ENCODE results near the gene SMIM5.
A peak's percentile ranks its signal among the peaks of the same experiment; 100 is the strongest.

SMIM5 gene

GRCh38 chr17:75647061-75647460 is 13.8 kb downstream of the SMIM5 start:
- Histone ChIP-seq H3K27me3 (ENCODE audit: control insufficient read depth in 1 of 2, insufficient read depth in 1 of 2, low read length in 2 of 2) (no peaks in the 10 kb centered on the region), H2AFZ (ENCODE audit: low read depth, low read length) (no peak overlapping the region), H2BK15ac (ENCODE audit: low read depth, poor library complexity, severe bottlenecking) (no peak overlapping the region), H3K9ac (ENCODE audit: low read length) (no peak overlapping the region), H3K9me3 (ENCODE audit: control insufficient read depth, low read length) (no peaks in the 10 kb centered on the region), H4K91ac (ENCODE audit: low read length) (no peak overlapping the region), H3K4me2 (ENCODE audit: low read length, poor library complexity, severe bottlenecking) (no peak overlapping the region), H3K4me1 (ENCODE audit: control insufficient read depth, insufficient read depth, low read depth, low read length) (peaks cover 22% of the 10 kb centered on the region), H3K4me3 (ENCODE audit: insufficient read depth in 1 of 2, low read depth in 1 of 2, low read length in 2 of 2) (no peak overlapping the region), H2BK5ac (ENCODE audit: low read depth, low read length, poor library complexity, severe bottlenecking) (no peak overlapping the region), H4K8ac (ENCODE audit: low read length) (no peak overlapping the region), H2BK120ac (ENCODE audit: low read depth, low read length) (no peak overlapping the region), H3K79me1 (replicated peaks; ENCODE audit: low read length, poor library complexity, severe bottlenecking) (peaks cover 15% of the 10 kb centered on the region), H3K23ac (ENCODE audit: low read length in 2 of 2) (no peak overlapping the region), H3K4ac (ENCODE audit: low read depth in 1 of 2, low read length in 2 of 2) (no peak overlapping the region), H3K18ac (ENCODE audit: low read depth in 1 of 2, low read length in 2 of 2) (no peak overlapping the region), H3K36me3 (ENCODE audit: control insufficient read depth in 1 of 2, insufficient read depth in 2 of 2, low read depth in 1 of 2, low read length in 2 of 2) (peaks cover 41 to 44% of the 10 kb centered on the region in 2 experiments), H2BK12ac (ENCODE audit: low read length in 2 of 2) (no peak overlapping the region), H2AK5ac (ENCODE audit: low read length, severe bottlenecking) (peak overlapping the region; percentile 99), H3K27ac (ENCODE audit: low read length, poor library complexity, severe bottlenecking) (peak overlapping the region; percentile 99), H3K14ac (ENCODE audit: low read length in 2 of 2) (no peak overlapping the region)
- no peak for DNase-seq
- 92% methylated on average over 7 of the region's 7 CpGs for WGBS

DNA sequence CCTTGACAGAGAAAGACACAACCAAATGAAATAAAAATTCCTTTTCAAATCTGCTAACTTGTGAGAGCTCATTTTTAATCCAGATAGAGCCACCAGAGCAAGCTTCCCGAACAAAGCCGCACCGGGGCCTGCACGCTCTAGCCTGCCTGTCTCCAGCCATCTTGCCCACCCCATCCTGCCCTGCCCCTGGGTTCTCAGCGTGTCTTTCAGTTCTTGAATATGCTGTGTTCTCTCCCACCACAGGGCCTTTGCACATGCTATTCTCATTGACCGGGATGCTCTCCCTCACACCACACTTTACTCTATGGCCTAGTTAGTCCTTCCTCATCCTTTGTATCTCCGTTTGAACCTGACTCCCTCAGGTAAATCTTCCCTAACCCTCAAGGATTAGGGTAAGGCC is 14.7 kb downstream of the SMIM5 start:
- peaks cover 22% of the 10 kb centered on the region for H3K4me1 ChIP-seq (ENCODE audit: control insufficient read depth, insufficient read depth, low read depth, low read length)
- H3K27ac ChIP-seq (ENCODE audit: low read length, poor library complexity, severe bottlenecking): no peak overlapping the region
- H3K4me2 ChIP-seq (ENCODE audit: low read length, poor library complexity, severe bottlenecking): no peak overlapping the region
- H2BK15ac ChIP-seq (ENCODE audit: low read depth, poor library complexity, severe bottlenecking): no peak overlapping the region
- H4K91ac ChIP-seq (ENCODE audit: low read length): no peak overlapping the region
- H3K14ac ChIP-seq (ENCODE audit: low read length in 2 of 2): no peak overlapping the region
- no peaks in the 10 kb centered on the region for H3K9me3 ChIP-seq (ENCODE audit: control insufficient read depth, low read length)
- no peak for DNase-seq
- H4K8ac ChIP-seq (ENCODE audit: low read length): no peak overlapping the region
- WGBS: 99% methylated on average over 7 of the region's 7 CpGs
- no peak overlapping the region for H2BK120ac ChIP-seq (ENCODE audit: low read depth, low read length)
- peaks cover 44 to 53% of the 10 kb centered on the region in 2 experiments for H3K36me3 ChIP-seq (ENCODE audit: control insufficient read depth in 1 of 2, insufficient read depth in 2 of 2, low read depth in 1 of 2, low read length in 2 of 2)
- H2AFZ ChIP-seq (ENCODE audit: low read depth, low read length): no peak overlapping the region
- H2AK5ac ChIP-seq (ENCODE audit: low read length, severe bottlenecking): peak overlapping the region; percentile 99
- no peak overlapping the region for H3K4ac ChIP-seq (ENCODE audit: low read depth in 1 of 2, low read length in 2 of 2)
- peaks cover 19% of the 10 kb centered on the region for H3K79me1 ChIP-seq (replicated peaks; ENCODE audit: low read length, poor library complexity, severe bottlenecking)
- no peaks in the 10 kb centered on the region for H3K27me3 ChIP-seq (ENCODE audit: control insufficient read depth in 1 of 2, insufficient read depth in 1 of 2, low read length in 2 of 2)
- H3K23ac ChIP-seq (ENCODE audit: low read length in 2 of 2): no peak overlapping the region
- H3K9ac ChIP-seq (ENCODE audit: low read length): no peak overlapping the region
- no peak overlapping the region for H2BK5ac ChIP-seq (ENCODE audit: low read depth, low read length, poor library complexity, severe bottlenecking)
- H3K4me3 ChIP-seq (ENCODE audit: insufficient read depth in 1 of 2, low read depth in 1 of 2, low read length in 2 of 2): no peak overlapping the region
- no peak overlapping the region for H2BK12ac ChIP-seq (ENCODE audit: low read length in 2 of 2)
- H3K18ac ChIP-seq (ENCODE audit: low read depth in 1 of 2, low read length in 2 of 2): no peak overlapping the region

GRCh38 chr17:75649687-75650086 is 16.5 kb downstream of the SMIM5 start:
- no peak overlapping the region for H3K18ac ChIP-seq (ENCODE audit: low read depth in 1 of 2, low read length in 2 of 2)
- H3K4me2 ChIP-seq (ENCODE audit: low read length, poor library complexity, severe bottlenecking): no peak overlapping the region
- no peak overlapping the region for H4K91ac ChIP-seq (ENCODE audit: low read length)
- H2AFZ ChIP-seq (ENCODE audit: low read depth, low read length): no peak overlapping the region
- no peak overlapping the region for H3K14ac ChIP-seq (ENCODE audit: low read length in 2 of 2)
- H3K9ac ChIP-seq (ENCODE audit: low read length): no peak overlapping the region
- no peak overlapping the region for H3K23ac ChIP-seq (ENCODE audit: low read length in 2 of 2)
- H3K36me3 ChIP-seq (ENCODE audit: control insufficient read depth in 1 of 2, insufficient read depth in 2 of 2, low read depth in 1 of 2, low read length in 2 of 2): peaks cover 34 to 63% of the 10 kb centered on the region in 2 experiments
- H2BK120ac ChIP-seq (ENCODE audit: low read depth, low read length): no peak overlapping the region
- DNase-seq: no peak
- peaks cover 20% of the 10 kb centered on the region for H3K4me1 ChIP-seq (ENCODE audit: control insufficient read depth, insufficient read depth, low read depth, low read length)
- H2BK5ac ChIP-seq (ENCODE audit: low read depth, low read length, poor library complexity, severe bottlenecking): no peak overlapping the region
- H3K79me1 ChIP-seq (replicated peaks; ENCODE audit: low read length, poor library complexity, severe bottlenecking): peaks cover 12% of the 10 kb centered on the region
- no peak overlapping the region for H3K27ac ChIP-seq (ENCODE audit: low read length, poor library complexity, severe bottlenecking)
- no peaks in the 10 kb centered on the region for H3K27me3 ChIP-seq (ENCODE audit: control insufficient read depth in 1 of 2, insufficient read depth in 1 of 2, low read length in 2 of 2)
- no peak overlapping the region for H2AK5ac ChIP-seq (ENCODE audit: low read length, severe bottlenecking)
- WGBS: 95% methylated on average over 6 of the region's 6 CpGs
- no peak overlapping the region for H4K8ac ChIP-seq (ENCODE audit: low read length)
- no peak overlapping the region for H2BK15ac ChIP-seq (ENCODE audit: low read depth, poor library complexity, severe bottlenecking)
- no peak overlapping the region for H3K4me3 ChIP-seq (ENCODE audit: insufficient read depth in 1 of 2, low read depth in 1 of 2, low read length in 2 of 2)
- no peak overlapping the region for H3K4ac ChIP-seq (ENCODE audit: low read depth in 1 of 2, low read length in 2 of 2)
- H2BK12ac ChIP-seq (ENCODE audit: low read length in 2 of 2): no peak overlapping the region
- H3K9me3 ChIP-seq (ENCODE audit: control insufficient read depth, low read length): no peaks in the 10 kb centered on the region

- DNase-seq: no peak
- Histone ChIP-seq H3K23ac (ENCODE audit: low read length in 2 of 2) (no peak overlapping the region), H2BK15ac (ENCODE audit: low read depth, poor library complexity, severe bottlenecking) (no peak overlapping the region), H3K27me3 (ENCODE audit: control insufficient read depth in 1 of 2, insufficient read depth in 1 of 2, low read length in 2 of 2) (no peaks in the 10 kb centered on the region), H2BK12ac (ENCODE audit: low read length in 2 of 2) (no peak overlapping the region), H3K4me3 (ENCODE audit: insufficient read depth in 1 of 2, low read depth in 1 of 2, low read length in 2 of 2) (no peak overlapping the region), H2BK120ac (ENCODE audit: low read depth, low read length) (no peak overlapping the region), H2AK5ac (ENCODE audit: low read length, severe bottlenecking) (no peak overlapping the region), H3K9ac (ENCODE audit: low read length) (no peak overlapping the region), H3K4me1 (ENCODE audit: control insufficient read depth, insufficient read depth, low read depth, low read length) (peaks cover 13% of the 10 kb centered on the region), H3K14ac (ENCODE audit: low read length in 2 of 2) (no peak overlapping the region), H3K79me1 (replicated peaks; ENCODE audit: low read length, poor library complexity, severe bottlenecking) (peaks cover 12% of the 10 kb centered on the region), H2BK5ac (ENCODE audit: low read depth, low read length, poor library complexity, severe bottlenecking) (no peak overlapping the region), H3K4ac (ENCODE audit: low read depth in 1 of 2, low read length in 2 of 2) (no peak overlapping the region), H3K27ac (ENCODE audit: low read length, poor library complexity, severe bottlenecking) (no peak overlapping the region), H3K18ac (ENCODE audit: low read depth in 1 of 2, low read length in 2 of 2) (no peak overlapping the region), H4K8ac (ENCODE audit: low read length) (no peak overlapping the region), H3K9me3 (ENCODE audit: control insufficient read depth, low read length) (no peaks in the 10 kb centered on the region), H4K91ac (ENCODE audit: low read length) (no peak overlapping the region), H2AFZ (ENCODE audit: low read depth, low read length) (no peak overlapping the region), H3K36me3 (ENCODE audit: control insufficient read depth in 1 of 2, insufficient read depth in 2 of 2, low read depth in 1 of 2, low read length in 2 of 2) (peaks cover 38 to 59% of the 10 kb centered on the region in 2 experiments), H3K4me2 (ENCODE audit: low read length, poor library complexity, severe bottlenecking) (no peak overlapping the region)
- 100% methylated on average over 7 of the region's 7 CpGs for WGBS
Measured at GRCh38 chr17:75650874-75651273, 17.6 kb downstream of the SMIM5 start.
